GM12878 (cell line): ENCODE measurements around the gene HNF4A.

Source experiments
- BACH1 ChIP-seq: fragments of 450-650 bp; IDR thresholded peaks from 2 replicates; pipeline ENCODE4 v1.6.1; 2017; ENCODE audit warnings: mild to moderate bottlenecking, borderline replicate concordance
- POLR2A ChIP-seq: IDR thresholded peaks from 2 replicates; pipeline ENCODE4 v1.6.1; 2011; ENCODE audit warnings: low read depth, mild to moderate bottlenecking, low read length
- RCOR1 ChIP-seq: conservative IDR thresholded peaks from 2 replicates; pipeline ENCODE4 v1.6.1; 2012; ENCODE audit warnings: low read depth, low read length, improper control_type of control experiment
- YBX1 ChIP-seq: fragments of 450-650 bp; IDR thresholded peaks from 2 replicates; pipeline ENCODE4 v1.6.1; 2016; ENCODE audit warnings: antibody characterized with exemption
- ZNF274 ChIP-seq: IDR thresholded peaks from one replicate; pipeline ENCODE4 v1.8.0; 2011; ENCODE audit not compliant: insufficient read length, insufficient read depth
- ZNF622 ChIP-seq: fragments of 450-650 bp; IDR thresholded peaks from 2 replicates; pipeline ENCODE4 v1.6.1; 2017; ENCODE audit warnings: mild to moderate bottlenecking, inconsistent platforms
- TF ChIP-seq, protein P1 (sequence below): IDR thresholded peaks from 2 replicates; pipeline ENCODE4 v1.6.1; 2012; ENCODE audit warnings: mild to moderate bottlenecking, low read depth, low read length

- TF ChIP-seq RCOR1: no peak
- no peak for TF ChIP-seq BACH1
- TF ChIP-seq ZNF274: no peak
- TF ChIP-seq POLR2A: no peak
- no peak for TF ChIP-seq ZNF622
- TF ChIP-seq, protein P1, sequence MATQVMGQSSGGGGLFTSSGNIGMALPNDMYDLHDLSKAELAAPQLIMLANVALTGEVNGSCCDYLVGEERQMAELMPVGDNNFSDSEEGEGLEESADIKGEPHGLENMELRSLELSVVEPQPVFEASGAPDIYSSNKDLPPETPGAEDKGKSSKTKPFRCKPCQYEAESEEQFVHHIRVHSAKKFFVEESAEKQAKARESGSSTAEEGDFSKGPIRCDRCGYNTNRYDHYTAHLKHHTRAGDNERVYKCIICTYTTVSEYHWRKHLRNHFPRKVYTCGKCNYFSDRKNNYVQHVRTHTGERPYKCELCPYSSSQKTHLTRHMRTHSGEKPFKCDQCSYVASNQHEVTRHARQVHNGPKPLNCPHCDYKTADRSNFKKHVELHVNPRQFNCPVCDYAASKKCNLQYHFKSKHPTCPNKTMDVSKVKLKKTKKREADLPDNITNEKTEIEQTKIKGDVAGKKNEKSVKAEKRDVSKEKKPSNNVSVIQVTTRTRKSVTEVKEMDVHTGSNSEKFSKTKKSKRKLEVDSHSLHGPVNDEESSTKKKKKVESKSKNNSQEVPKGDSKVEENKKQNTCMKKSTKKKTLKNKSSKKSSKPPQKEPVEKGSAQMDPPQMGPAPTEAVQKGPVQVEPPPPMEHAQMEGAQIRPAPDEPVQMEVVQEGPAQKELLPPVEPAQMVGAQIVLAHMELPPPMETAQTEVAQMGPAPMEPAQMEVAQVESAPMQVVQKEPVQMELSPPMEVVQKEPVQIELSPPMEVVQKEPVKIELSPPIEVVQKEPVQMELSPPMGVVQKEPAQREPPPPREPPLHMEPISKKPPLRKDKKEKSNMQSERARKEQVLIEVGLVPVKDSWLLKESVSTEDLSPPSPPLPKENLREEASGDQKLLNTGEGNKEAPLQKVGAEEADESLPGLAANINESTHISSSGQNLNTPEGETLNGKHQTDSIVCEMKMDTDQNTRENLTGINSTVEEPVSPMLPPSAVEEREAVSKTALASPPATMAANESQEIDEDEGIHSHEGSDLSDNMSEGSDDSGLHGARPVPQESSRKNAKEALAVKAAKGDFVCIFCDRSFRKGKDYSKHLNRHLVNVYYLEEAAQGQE: no peak
- TF ChIP-seq YBX1: no peak
Observed at GRCh38 chr20:44395461-44396340, 40.2 kb downstream of the HNF4A start.
